Measurements from ENCODE around the gene TRMT112.

TRMT112 gene

GRCh38 chr11:64306563-64306875 lies 10.8 kb downstream of the TRMT112 start:
- no peak for DNase-seq

DNA sequence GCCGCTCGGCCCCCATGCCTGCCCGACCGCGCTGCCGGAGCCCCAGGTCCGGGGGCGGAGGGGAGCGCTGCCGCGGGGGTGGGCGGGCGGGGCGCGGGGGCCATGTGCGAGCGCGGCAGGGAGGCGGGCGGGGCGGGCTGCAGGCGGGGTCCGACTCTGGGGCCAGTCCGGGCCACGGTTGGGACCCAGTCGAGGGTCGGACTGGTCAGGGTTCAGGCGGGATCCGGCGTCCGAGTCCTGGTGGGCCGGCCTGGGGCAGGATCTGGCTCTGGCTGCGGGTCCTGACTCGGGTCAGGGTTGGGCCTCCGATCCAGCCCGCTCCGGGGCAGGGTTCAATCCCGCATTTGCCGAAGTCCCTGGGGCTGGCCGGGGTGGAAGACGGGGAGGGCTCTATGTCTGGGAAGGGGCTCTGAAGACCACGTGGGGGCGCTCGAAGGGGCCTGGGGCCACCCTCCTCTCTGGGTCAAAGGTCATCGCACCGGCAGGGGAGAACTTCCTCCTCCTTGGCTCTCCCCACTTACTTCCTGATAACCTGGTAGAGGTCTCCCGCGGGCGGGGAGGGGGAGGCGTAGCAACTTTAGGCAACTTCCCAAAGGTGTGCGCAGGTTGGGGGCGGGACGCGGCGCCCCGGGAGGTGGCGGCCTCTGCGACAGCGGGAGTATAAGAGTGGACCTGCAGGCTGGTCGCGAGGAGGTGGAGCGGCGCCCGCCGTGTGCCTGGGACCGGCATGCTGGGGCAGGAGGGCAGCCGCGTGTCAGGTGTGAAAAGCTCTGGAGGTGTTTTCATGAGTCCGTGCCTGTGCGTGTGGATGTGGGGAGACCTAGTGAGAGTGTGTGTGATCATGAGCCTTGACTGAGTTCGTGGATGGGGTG lies 11.4 kb downstream of the TRMT112 start:
- no peak for DNase-seq

DNA sequence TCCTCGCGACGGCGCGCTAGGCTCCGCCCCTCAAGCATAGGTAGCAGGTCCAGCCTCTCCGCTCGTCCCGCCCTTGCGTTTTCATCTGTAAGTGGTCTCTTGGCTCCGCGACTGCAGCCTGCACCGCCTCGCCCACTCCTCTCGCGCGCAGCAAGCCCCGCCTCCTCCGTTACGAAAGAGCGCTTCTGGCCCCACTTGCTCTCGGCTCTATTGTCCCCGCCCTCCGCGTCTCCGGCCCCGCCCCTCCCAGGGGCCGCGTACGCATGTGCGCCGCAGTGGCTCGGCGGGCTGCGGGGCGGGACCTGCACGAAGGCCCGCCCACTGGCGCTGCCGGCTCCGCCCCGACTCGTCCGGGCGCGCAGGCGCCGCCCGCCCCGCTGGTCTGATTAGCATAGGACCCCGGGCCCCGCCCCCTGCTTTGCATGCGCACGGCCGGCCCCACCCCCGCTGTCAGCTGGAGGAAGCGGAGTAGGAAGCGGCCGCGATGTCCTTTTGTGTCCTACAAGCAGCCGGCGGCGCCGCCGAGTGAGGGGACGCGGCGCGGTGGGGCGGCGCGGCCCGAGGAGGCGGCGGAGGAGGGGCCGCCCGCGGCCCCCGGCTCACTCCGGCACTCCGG lies 12.2 kb downstream of the TRMT112 start, which contains the start of gene ESRRA:
TSS of gene ESRRA (plus strand) at position 450 of the 616 bp plus-strand sequence. CDS start 1,656 bp downstream, outside the sequence.
- peak; percentile 100 for DNase-seq

GRCh38 chr11:64304316-64305072 lies 12.9 kb downstream of the TRMT112 start:
- peak; percentile 85 for DNase-seq

DNA sequence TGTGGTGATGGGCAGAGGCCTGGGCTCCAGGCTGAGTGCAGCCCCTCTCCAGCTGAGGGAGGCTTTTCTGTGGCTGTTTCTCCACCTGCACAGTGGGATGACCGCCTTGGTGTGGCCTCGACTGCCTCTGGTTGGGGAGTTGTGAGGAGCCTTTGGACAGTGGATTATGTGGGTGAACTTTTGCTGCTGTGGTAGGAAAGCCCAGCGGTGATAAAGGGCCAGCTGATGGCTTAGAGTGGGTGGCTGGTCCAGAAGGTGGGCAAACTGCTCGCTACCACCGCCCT lies 13.4 kb downstream of the TRMT112 start:
- DNase-seq: no peak

GRCh38 chr11:64303109-64304031 lies 14.0 kb downstream of the TRMT112 start:
- DNase-seq: no peak

DNA sequence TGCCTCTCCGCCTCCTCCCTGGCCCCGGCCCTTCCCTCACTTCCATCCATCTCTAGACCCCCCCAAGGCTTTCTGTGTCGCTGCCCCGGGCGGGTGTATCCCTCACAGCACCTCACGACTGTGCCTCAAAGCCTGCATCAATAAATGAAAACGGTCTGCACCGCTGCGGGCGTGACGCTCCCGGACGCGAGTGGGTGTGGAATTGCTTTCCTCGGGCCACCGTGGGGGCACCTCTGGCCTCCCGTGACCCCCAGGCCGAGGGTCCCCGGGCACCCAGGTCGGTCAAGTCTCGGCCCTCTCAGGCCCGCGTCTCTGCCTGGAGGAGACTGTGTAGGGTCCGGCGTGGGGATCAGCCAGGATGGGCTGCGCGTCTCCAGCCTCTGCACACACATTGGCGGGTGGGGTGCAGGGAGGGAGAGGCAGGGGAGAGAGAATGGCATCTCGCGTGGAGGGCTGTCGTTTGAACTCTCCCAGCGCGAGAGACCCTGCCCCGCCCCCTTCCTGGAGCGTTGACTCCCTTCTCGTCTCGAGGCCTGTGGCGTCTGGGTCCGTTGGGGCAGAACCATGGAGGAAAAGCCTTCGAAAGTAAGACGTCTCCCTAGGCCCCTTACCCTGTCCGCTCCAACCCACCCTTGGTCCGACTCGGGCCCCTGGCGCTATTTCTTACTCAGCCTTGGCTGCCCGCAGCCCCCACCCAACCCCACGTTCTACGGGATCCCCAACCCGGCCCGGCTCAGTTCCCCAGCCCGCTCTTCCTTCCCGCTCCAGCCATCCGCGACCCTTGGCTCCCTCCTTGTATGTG lies 17.3 kb downstream of the TRMT112 start, which contains the start of gene CATSPERZ:
TSS of gene CATSPERZ (plus strand) at position 512 of the 802 bp plus-strand sequence. CDS start at position 565, 53 bp downstream.
- DNase-seq: no peak

DNA sequence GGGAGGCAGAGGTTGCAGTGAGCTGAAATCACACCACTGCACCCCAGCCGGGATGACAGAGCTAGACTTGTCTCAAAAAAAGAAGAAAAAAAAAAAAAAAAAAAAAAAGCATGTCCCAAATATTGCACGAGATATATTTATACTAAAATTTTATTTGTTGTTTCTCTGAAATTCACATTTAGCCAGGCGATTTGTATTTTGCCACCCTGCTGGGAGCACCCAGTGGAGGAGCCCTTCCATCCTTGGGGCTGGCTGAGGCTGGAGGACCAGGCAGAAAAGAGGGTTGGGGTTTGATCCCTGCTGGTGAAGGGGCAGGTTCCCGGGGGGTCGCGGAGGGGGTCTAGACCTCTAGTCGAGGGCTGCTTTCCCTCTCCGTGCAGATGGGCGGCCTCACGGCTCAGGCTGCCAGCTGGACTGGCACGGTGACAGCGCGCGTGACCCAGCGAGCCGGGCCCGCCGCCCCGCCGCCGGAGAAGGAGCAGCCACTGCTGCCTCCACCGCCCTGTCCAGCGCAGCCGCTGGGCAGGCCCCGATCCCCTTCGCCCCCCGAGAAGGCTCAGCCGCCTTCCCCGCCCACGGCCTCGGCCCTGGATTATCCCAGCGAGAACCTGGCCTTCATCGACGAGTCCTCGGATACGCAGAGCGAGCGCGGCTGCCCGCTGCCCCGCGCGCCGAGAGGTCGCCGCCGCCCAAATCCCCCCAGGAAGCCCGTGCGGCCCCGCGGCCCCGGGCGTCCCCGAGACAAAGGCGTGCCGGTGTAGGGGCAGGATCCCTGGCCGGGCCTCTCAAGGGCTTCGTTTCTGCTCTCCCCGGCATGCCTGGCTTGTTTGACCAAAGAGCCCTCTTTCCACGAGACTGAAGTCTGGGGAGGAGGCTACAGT lies 18.2 kb downstream of the TRMT112 start:
- no peak for DNase-seq

- DNase-seq: no peak
Observed at GRCh38 chr11:64297699-64298358, 19.5 kb downstream of the TRMT112 start.

GRCh38 chr11:64296830-64297698 lies 20.3 kb downstream of the TRMT112 start:
- DNase-seq: no peak

GRCh38 chr11:64296236-64296635 lies 21.1 kb downstream of the TRMT112 start:
- no peak for DNase-seq

DNA sequence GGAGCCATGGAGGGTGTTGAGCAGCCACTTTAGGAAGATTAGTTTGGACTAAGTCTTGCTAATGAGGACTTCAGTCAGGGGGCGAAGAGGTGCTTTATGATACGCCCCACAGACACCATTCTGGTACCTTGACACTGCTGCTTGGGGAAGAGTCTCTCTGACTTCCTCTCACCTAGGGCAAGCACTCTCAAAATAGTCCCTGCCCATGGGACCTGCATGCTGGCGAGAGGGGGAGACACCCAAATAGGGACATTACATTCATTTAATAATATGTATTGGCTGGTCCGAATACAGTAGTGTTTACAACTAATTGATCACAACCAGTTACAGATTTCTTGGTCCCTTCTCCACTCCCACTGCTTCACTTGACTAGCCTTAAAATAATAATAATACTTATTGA lies 21.6 kb downstream of the TRMT112 start:
- DNase-seq: no peak

DNA sequence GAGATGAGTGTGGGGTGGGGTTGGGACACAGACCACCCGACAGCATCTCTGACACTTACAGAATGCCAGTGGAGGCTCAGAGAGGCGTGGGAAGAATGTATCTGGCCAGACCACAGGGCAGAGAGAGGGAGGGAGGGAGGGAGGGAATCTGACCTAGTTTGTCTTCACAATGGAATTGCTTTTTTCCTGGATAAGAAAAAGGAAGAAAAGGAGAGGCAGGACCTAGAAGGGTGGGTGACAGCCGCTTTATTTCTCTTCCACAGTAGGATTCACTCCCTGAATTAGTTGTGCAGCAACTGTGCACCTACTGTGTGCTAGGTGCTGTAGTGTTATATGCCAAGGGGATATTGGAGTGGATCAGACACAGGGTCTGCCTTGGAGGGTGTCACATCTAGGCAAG lies 22.6 kb downstream of the TRMT112 start:
- DNase-seq: no peak

DNA sequence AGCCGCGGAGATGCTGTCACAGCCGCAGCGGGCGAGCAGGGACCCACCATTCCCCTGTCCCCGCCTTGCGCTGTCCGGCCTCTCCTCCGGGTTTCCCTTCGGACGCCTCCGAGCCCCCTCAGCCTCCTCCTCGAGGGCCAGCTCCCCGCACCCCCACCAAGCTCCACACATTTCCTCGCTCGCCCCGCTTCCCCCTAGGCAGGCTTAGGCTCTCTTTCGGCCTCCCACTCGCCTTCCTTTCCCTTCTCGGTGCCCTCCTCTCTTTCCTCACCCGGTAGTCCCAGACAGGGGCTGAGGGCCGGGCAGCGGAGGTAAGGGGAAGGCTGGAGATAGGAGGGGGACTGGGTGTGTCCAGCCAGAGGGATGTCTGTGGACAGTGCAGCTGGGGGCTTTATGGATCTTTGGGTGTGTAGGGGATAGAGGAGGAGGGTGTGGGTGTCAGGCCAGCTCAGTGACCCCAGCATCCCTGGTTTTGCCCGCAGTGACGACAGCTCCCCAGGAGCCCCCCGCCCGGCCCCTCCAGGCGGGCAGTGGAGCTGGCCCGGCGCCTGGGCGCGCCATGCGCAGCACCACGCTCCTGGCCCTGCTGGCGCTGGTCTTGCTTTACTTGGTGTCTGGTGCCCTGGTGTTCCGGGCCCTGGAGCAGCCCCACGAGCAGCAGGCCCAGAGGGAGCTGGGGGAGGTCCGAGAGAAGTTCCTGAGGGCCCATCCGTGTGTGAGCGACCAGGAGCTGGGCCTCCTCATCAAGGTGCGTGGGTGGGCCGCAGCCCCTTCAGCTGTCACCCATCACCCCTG lies 24.7 kb downstream of the TRMT112 start:
- DNase-seq: no peak

DNA sequence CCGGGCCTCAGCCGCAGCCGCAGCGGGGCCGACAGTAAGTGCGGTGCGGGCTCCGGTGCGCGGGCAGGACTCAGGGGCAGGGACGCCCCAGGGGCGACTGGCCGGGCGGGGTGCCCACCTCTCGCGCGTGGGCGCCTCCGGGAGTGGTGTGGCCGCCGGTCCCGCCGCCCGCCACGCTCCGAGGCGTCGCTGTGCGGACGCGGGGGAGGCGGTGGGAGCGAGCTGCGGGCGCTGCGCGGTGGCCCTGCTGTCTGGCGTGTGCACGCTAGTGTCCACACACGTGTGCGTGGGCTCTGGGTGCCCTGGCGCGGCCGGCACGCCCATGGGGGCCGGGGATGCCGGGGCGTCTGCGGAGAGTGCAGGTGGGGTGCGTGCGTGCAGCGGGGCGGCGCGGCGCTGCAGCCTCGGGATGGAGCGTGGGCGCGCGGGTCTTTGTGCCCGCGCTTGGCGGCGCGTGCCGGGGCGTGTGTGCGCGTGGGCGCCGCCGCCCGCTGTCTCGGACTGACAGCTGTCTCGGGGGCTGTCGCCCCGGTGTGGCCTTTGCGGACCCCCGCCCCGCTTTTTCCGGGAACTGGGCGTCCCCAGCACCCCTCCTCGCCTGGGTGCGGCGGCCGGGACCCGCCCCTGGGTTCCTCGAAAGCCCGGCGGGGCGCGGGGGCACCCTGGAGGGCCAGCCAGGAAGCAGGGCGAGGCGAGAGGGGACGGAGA lies 25.5 kb downstream of the TRMT112 start:
- DNase-seq: no peak

DNA sequence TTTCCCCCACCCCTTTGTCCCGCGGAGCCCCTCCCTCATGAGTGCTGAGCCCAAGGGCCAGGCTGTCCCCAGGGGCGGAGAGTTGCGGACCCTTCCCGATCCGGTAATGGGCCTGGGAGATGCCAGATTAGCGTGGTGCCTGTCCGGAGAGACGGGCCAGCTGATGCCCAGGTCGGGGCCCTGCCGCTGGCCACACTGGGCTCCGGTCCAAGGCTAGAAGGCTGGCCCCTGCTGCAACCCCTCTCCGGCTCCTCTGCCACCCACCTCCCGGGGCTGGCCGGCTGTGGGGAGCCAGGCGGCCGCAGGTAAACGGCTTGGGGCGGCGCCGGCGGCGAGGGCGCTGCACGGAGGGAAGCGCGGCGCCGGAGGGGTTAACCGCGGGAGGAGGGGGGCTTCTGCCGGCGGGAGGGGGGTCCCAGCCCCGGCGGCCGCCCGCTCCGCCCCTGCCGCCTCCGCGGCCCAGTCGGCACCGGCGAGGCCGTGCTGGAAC lies 26.1 kb downstream of the TRMT112 start, which contains the start of gene KCNK4:
TSS of gene KCNK4 (plus strand) at position 41 of the 490 bp plus-strand sequence. CDS start 1,717 bp downstream, outside the sequence.
- DNase-seq: no peak

Measured in NCI-H2171 (cell line).